DND-41 (cell line): Measurements from ENCODE around the gene RTN4IP1.

Experiments used
- CTCF ChIP-seq: IDR thresholded peaks from 2 replicates; pipeline ENCODE4 v1.5.1; 2012; ENCODE audit warnings: borderline replicate concordance, low read length, moderate library complexity, mild to moderate bottlenecking; ENCODE audit not compliant: poor library complexity, severe bottlenecking; ENCODE audit errors: extremely low read depth
- EZH2 ChIP-seq: IDR thresholded peaks from 3 replicates; pipeline ENCODE4 v1.6.1; 2012; ENCODE audit warnings: borderline replicate concordance, low read depth, mild to moderate bottlenecking, moderate library complexity, low read length, inconsistent platforms; ENCODE audit not compliant: severe bottlenecking

- no peak for TF ChIP-seq CTCF
- TF ChIP-seq EZH2, result no peak
Observed at GRCh38 chr6:106547601-106548453, 81.5 kb downstream of the RTN4IP1 start.
